ENCODE results near the gene SNX32. TPM values are rescaled to one million over a fixed set of nuclear protein-coding genes. Genes with fewer than 3 reads are reported as not detected.

Gene SNX32
- total and polyA plus RNA-seq, 9 of the 15 experiments (the other 6 are each of a cell fraction or from before 2014, with no cell fraction given): 0.03 TPM; not detected in 7

- TF ChIP-seq KHSRP (IDR thresholded peaks at IDR 0.05) (no peak), ZNF41 (CRISPR knock-in tag; conservative IDR thresholded peaks at IDR 0.05) (no peak), ZBTB17 (CRISPR knock-in tag; IDR thresholded peaks at IDR 0.05) (0 out of 2 replicates have a peak, but pooled peaks have one; percentile 8), FOXJ2 (tag; IDR thresholded peaks at IDR 0.05) (peak; percentile 45; the same call in 1 of the 2 replicates), HNRNPH1 (optimal IDR thresholded peaks at IDR 0.05; ENCODE audit: low read depth, low read length) (peak; percentile 58), ZNF239 (CRISPR knock-in tag; IDR thresholded peaks at IDR 0.05) (no peak), PRPF4 (IDR thresholded peaks at IDR 0.05; ENCODE audit: insufficient read depth, low read depth, low read length, poor library complexity, severe bottlenecking) (peak; percentile 95), U2AF1 (optimal IDR thresholded peaks at IDR 0.05; ENCODE audit: low read depth, low read length) (peak; percentile 97), DMBX1 (CRISPR knock-in tag; IDR thresholded peaks at IDR 0.05; ENCODE audit: borderline replicate concordance) (no peak), ZNF764 (CRISPR knock-in tag; IDR thresholded peaks at IDR 0.05; ENCODE audit: low read depth) (no peak), SRF (CRISPR knock-in tag; IDR thresholded peaks at IDR 0.05) (no peak), SRSF7 (optimal IDR thresholded peaks at IDR 0.05; ENCODE audit: low read depth, low read length) (peak; percentile 73), TAF7 (tag; IDR thresholded peaks at IDR 0.05) (peak; percentile 56; the same call in 1 of the 2 replicates), KLF6 (CRISPR knock-in tag; IDR thresholded peaks at IDR 0.05; ENCODE audit: borderline replicate concordance) (no peak), NFATC3 (IDR thresholded peaks at IDR 0.05) (no peak), CEBPG (CRISPR knock-in tag; IDR thresholded peaks at IDR 0.05) (peak; percentile 3; the same call in 1 of the 2 replicates), CEBPG (tag; conservative IDR thresholded peaks at IDR 0.05 in 1 of 2, IDR thresholded peaks at IDR 0.05 in 1 of 2) (no peak), NR3C1 (CRISPR knock-in tag; IDR thresholded peaks at IDR 0.05) (peak; percentile 62; the same call in 1 of the 2 replicates), GTF2F1 (IDR thresholded peaks at IDR 0.05; ENCODE audit: low read depth, low read length) (no peak), ZNF518B (CRISPR knock-in tag; IDR thresholded peaks at IDR 0.05) (no peak), ELF4 (CRISPR knock-in tag; IDR thresholded peaks at IDR 0.05) (no peak), NELFE (IDR thresholded peaks at IDR 0.05; ENCODE audit: insufficient read depth, insufficient read length) (no peak)
- TF ChIP-seq, protein P1, sequence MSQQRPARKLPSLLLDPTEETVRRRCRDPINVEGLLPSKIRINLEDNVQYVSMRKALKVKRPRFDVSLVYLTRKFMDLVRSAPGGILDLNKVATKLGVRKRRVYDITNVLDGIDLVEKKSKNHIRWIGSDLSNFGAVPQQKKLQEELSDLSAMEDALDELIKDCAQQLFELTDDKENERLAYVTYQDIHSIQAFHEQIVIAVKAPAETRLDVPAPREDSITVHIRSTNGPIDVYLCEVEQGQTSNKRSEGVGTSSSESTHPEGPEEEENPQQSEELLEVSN (IDR thresholded peaks at IDR 0.05; ENCODE audit: borderline replicate concordance in 1 of 2, extremely low read depth in 1 of 2, insufficient read depth in 1 of 2, insufficient read length in 1 of 2, low read depth in 1 of 2, low read length in 1 of 2, poor library complexity in 1 of 2, severe bottlenecking in 1 of 2): peak; percentile 26 to 98
- TF ChIP-seq, protein P2, sequence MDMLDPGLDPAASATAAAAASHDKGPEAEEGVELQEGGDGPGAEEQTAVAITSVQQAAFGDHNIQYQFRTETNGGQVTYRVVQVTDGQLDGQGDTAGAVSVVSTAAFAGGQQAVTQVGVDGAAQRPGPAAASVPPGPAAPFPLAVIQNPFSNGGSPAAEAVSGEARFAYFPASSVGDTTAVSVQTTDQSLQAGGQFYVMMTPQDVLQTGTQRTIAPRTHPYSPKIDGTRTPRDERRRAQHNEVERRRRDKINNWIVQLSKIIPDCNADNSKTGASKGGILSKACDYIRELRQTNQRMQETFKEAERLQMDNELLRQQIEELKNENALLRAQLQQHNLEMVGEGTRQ (CRISPR knock-in tag; IDR thresholded peaks at IDR 0.05): no peak
Observed at GRCh38 chr11:65857500-65857852, 23.7 kb downstream of the SNX32 start (continued).
